Measurements from ENCODE around the gene FIP1L1. TPM values are rescaled to one million over a fixed set of nuclear protein-coding genes. Genes with fewer than 3 reads are reported as not detected.

FIP1L1 gene
- total RNA-seq, 1 experiment from 2014 or later: 41.0 TPM

DNA sequence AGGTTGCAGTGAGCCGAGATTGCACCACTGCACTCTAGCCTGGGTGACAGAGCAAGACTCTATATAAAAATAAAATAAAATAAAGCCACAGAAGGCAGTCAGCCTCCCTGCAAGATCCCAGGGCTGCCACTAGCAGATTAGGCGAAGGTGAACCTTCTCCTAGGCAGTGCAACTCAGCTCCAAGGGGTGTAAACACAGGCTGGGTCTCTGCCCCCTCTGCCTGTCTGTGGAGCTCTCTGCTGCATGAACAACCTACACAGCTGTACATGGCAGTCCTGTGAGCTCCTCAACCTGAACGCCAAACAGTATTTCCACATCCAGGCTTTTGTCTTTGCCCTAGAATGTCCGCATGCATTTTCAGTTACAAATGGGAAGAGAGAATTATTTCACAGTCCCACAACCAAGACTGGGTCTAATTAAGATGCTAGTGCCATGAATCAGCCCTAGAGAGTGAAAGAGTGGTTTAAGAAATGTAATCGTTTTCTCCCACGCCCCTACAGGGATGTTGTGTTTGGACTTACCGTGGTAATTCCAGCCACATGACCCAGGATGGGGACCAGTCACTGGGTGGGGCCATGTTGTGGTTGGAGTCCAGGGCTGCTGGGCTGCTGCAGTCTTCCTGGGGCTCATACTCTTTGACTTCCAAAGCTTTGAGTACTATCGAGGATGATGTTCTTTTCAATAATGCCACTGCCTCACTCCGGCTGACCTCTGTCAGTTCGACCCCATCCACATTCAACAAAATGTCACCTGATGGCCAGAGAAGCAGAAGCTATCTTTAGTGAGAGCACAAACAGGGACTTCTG lies 99.0 kb downstream of the FIP1L1 start:
- no peak overlapping the region for H3K4me3 ChIP-seq (ENCODE audit: insufficient read depth, low read depth, low read length)
- no peak for DNase-seq
- H3K27me3 ChIP-seq (ENCODE audit: control insufficient read depth, insufficient read depth, low read length): no peaks in the 10 kb centered on the region
- no peaks in the 10 kb centered on the region for H3K36me3 ChIP-seq (replicated peaks; ENCODE audit: control insufficient read depth, insufficient read depth, low read length)

DNA sequence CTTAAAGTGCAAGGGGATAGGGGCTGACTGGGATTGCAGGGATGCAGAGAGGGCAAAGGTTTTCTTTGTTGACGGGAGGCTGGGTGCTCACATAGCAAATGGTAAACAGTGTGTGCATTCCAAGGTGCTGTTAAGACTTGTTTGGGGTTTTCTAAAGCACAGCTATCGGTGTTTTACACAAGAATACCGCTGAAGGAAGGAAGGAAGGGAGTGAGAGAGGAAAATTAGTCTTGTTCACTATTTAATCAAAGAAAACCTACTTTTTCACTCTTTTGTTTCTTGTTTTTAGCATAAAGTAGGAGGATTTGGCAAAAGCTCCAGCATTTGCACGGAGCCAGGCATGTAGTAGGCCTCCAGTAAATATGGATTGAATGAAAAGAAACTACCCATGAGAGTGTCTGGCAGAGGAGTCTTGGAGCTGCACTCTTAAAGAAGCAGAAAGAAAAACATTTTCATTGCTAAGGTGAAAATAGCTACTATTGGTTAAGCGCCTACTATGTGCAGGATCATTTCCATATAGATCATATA lies 99.7 kb downstream of the FIP1L1 start:
- no peaks in the 10 kb centered on the region for H3K27me3 ChIP-seq (ENCODE audit: control insufficient read depth, insufficient read depth, low read length)
- H3K36me3 ChIP-seq (replicated peaks; ENCODE audit: control insufficient read depth, insufficient read depth, low read length): no peaks in the 10 kb centered on the region
- peak; percentile 35 for DNase-seq
- H3K4me3 ChIP-seq (ENCODE audit: insufficient read depth, low read depth, low read length): no peak overlapping the region

DNA sequence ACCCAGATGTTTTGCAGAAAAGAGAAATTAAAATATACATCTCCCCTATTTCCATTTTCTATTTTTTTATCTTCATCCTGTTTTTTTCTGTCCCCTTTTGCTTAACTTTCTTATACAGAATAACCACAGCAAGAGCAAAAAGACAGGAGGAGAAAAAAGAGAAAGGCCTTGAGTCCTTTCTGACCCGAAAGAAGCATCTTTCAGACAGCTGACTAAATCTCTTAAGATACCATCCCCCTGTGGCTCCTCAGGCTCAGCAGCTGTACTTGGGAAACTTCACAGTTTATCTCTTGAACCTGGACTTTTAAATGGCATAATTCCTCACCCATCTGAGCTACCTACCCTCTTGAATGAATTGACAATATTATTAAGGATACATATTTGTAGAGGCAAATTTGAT lies 100.2 kb downstream of the FIP1L1 start:
- Histone ChIP-seq H3K27me3 (ENCODE audit: control insufficient read depth, insufficient read depth, low read length) (no peaks in the 10 kb centered on the region), H3K4me3 (ENCODE audit: insufficient read depth, low read depth, low read length) (no peak overlapping the region), H3K36me3 (replicated peaks; ENCODE audit: control insufficient read depth, insufficient read depth, low read length) (no peaks in the 10 kb centered on the region)
- DNase-seq: no peak

DNA sequence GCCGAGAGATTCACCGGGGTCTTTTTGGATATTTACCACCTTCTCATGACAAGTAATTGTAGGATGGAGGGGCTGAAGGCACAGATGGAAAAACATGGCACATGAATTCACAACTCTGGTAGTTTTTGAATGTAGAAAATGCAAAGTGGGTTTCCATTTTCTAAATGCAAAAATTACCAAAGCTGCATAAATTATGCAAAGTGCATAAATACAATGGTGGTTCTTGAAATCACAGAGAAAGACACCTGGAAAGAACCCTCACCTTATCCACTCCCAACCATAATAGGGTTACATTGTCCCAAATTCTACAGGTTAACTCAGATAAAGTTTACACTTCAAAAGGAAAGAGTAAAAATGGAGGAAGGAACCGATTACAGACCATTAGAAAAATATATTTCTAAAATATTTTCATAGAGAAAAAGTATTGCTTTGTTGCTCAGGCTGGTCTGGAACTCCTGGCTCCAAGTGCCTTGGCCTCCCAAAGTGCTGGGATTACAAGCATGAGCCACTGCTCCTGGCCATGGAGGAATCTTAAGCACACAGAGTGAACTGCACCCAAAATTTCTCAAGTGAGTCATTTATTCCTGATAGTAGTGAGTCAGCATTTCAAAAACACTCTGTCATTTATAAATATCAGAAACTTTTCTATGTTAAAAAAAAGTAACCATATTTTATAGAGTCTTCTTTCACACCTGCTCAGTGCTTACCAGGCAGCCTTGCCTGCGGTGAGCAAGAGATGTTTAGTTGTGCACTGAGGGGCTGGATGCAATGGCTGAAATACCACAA lies 101.4 kb downstream of the FIP1L1 start:
- no peaks in the 10 kb centered on the region for H3K36me3 ChIP-seq (replicated peaks; ENCODE audit: control insufficient read depth, insufficient read depth, low read length)
- no peak for DNase-seq
- no peak overlapping the region for H3K4me3 ChIP-seq (ENCODE audit: insufficient read depth, low read depth, low read length)
- H3K27me3 ChIP-seq (ENCODE audit: control insufficient read depth, insufficient read depth, low read length): no peaks in the 10 kb centered on the region

DNA sequence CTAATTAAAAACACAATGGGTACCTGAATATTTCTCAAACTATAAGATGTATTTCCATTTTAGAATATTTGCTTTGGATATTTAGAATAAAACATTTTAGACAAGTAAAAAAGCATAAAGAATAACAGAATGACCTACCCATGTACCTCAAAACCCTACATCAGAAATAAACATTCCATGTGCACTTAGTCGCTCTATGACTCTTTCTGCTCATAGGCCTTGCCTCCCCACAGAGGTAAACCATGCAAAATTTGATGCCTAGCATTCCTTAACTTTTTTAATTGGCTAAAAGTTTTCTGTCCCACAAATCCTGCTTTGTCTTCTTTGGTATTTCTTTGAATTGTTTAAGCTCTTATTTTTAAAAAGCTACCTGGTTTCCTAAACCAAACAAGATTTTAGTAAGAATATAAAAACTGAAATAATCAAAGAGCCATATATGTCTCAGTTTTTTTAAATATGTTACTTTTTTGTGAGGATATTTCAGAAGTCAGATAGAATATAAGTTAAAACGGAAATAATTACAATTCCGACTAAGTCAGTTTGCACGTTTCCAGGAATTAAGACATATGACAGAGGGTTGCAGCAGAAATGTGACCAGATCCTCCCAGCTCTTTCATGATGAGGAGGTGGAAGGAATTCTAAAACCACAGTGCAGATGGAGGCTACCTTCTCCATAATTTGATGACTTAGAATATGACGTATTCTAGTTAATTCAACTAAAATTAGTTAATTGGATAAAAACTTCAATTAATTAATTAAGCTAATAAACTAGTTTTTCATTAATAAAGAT lies 102.5 kb downstream of the FIP1L1 start:
- no peaks in the 10 kb centered on the region for H3K36me3 ChIP-seq (replicated peaks; ENCODE audit: control insufficient read depth, insufficient read depth, low read length)
- H3K27me3 ChIP-seq (ENCODE audit: control insufficient read depth, insufficient read depth, low read length): no peaks in the 10 kb centered on the region
- H3K4me3 ChIP-seq (ENCODE audit: insufficient read depth, low read depth, low read length): no peak overlapping the region
- DNase-seq: no peak

DNA sequence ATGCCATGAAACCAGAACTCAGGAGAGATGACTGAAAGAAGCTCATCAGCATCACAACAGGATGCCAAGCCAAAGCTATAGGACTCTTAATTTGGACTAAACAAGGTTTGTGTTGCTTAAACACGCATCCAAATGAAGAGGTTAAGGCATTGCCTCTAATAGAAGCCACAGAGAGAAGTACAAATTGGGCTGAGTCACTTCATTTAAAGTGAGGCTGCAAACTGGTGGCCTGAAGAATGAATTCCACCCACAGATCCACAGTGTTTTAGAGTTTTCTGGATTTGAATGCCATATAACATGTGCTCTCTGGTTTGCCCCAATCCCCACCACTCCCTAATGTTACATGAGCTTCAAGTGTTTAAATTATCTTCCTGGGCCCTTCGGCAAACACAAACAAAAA lies 103.5 kb downstream of the FIP1L1 start:
- H3K4me3 ChIP-seq (ENCODE audit: insufficient read depth, low read depth, low read length): no peak overlapping the region
- DNase-seq: no peak
- H3K36me3 ChIP-seq (replicated peaks; ENCODE audit: control insufficient read depth, insufficient read depth, low read length): no peaks in the 10 kb centered on the region

DNA sequence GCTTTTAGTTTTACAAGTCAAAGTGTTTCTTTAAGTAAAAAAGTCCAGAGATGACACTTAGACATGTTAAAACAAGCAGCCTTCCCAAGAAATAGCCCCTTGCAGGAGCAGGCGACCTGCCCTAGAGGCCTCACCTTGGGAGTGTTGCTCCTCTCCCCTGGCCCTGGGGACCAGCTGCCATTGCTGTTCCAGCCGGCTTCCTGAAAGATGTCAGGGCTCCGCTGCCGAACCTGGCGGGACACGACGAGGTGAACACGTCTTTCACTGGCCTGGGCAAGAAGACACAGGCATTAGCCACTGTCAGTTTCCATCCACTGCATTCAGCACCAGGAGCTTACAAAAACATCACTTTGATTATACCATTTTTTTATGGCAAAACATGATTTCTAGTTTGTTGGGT lies 104.1 kb downstream of the FIP1L1 start:
- H3K36me3 ChIP-seq (replicated peaks; ENCODE audit: control insufficient read depth, insufficient read depth, low read length): no peaks in the 10 kb centered on the region
- no peak overlapping the region for H3K4me3 ChIP-seq (ENCODE audit: insufficient read depth, low read depth, low read length)
- no peaks in the 10 kb centered on the region for H3K27me3 ChIP-seq (ENCODE audit: control insufficient read depth, insufficient read depth, low read length)
- no peak for DNase-seq

More for the DNA sequence above, 103.5 kb downstream of the FIP1L1 start:
- H3K27me3 ChIP-seq (ENCODE audit: control insufficient read depth, insufficient read depth, low read length): no peaks in the 10 kb centered on the region

DNA sequence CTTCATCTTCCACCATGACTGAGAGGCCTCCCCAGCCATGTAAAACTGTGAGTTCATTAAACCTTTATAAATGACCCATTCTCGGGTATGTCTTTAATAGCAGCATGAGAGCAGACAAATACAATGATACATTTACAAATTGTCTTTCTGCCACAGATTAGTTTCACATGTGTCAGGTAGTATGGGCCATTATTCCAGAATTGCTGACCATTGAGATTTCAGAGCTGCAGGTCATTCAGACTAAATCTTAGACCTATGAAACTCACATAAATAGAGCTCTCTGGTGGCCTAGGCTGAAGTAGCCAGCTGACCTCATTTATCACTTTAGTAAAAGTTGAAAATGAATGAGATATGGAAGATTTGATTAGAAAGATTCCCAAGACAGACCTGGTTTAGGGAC lies 105.8 kb downstream of the FIP1L1 start:
- DNase-seq: no peak
- H3K36me3 ChIP-seq (replicated peaks; ENCODE audit: control insufficient read depth, insufficient read depth, low read length): no peaks in the 10 kb centered on the region
- H3K4me3 ChIP-seq (ENCODE audit: insufficient read depth, low read depth, low read length): no peak overlapping the region
- H3K27me3 ChIP-seq (ENCODE audit: control insufficient read depth, insufficient read depth, low read length): no peaks in the 10 kb centered on the region

DNA sequence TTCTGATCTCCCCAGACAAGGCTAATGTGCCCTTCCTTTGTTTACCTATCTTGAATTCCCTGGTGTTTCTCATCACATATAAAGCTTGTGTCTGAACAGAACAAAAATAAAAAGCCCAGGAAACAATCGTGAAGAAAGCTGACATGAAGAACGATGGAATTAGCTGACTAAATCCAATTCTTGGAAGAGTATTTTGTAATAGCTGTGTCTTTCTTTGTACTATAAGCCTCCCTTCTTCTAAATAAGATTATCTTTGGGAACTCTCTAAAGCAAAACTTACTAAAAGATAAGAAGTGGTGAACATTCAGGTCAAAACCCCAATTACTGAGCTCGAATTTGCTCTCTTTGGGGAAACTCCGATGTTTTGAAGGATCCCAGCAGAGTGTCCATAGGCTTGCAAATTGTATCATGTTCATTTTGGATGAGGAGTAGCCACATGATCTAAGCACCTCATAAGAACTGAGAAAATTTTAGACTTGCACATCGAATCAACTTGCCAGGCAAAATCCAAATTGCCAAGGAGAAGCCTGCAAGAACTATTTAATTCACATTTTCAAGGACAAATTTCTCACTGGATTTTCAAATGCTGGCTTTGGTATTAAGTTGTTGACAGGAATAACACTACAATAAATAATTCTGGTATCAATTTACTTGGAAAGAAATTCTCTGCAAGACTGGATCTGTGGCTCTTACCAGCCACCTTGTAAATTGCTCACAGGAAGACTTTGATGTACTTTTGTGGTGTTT lies 107.6 kb downstream of the FIP1L1 start:
- DNase-seq: no peak
- Histone ChIP-seq H3K4me3 (ENCODE audit: insufficient read depth, low read depth, low read length) (no peak overlapping the region), H3K27me3 (ENCODE audit: control insufficient read depth, insufficient read depth, low read length) (no peaks in the 10 kb centered on the region)

DNA sequence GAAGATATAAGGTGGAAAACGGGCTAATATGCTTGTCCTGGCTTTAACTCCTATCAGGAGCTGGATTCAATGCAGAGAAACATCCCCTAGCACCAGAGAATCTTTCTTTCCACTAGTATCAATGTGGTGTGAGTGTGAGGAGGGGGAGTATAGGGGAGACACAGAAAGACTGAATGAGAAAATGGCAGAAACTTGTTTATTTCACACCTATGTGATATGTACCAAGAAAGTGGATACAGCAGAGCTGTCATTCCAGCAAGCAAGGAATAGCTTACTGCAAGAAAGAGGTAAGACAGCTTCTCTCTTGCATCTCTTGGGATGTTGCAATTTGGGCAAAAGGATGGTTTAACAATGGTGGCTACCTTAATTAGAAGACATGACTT lies 108.2 kb downstream of the FIP1L1 start:
- H3K4me3 ChIP-seq (ENCODE audit: insufficient read depth, low read depth, low read length): no peak overlapping the region
- H3K27me3 ChIP-seq (ENCODE audit: control insufficient read depth, insufficient read depth, low read length): no peaks in the 10 kb centered on the region
- H3K36me3 ChIP-seq (replicated peaks; ENCODE audit: control insufficient read depth, insufficient read depth, low read length): no peaks in the 10 kb centered on the region
- DNase-seq: no peak

More for the DNA sequence above, 107.6 kb downstream of the FIP1L1 start:
- H3K36me3 ChIP-seq (replicated peaks; ENCODE audit: control insufficient read depth, insufficient read depth, low read length): no peaks in the 10 kb centered on the region

DNA sequence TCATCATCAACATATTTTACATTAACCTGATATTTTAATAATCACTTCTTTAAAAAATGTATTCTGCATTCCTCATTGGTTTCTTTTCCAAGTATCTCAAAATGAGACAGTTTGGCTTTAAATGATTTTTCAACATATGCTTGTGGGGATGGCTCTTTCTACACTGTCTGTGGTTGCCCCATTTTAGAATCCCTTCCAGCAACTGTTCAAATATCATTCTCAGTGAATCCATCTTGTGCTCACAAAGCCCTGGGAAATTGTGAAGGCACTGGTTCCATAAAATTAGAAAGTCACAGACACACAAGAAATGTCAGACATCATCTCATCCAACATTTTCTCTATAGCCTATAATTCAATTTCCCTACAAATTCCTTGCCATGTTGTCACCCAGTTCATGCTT lies 110.3 kb downstream of the FIP1L1 start:
- no peaks in the 10 kb centered on the region for H3K36me3 ChIP-seq (replicated peaks; ENCODE audit: control insufficient read depth, insufficient read depth, low read length)
- H3K27me3 ChIP-seq (ENCODE audit: control insufficient read depth, insufficient read depth, low read length): no peaks in the 10 kb centered on the region
- H3K4me3 ChIP-seq (ENCODE audit: insufficient read depth, low read depth, low read length): no peak overlapping the region
- DNase-seq: no peak

DNA sequence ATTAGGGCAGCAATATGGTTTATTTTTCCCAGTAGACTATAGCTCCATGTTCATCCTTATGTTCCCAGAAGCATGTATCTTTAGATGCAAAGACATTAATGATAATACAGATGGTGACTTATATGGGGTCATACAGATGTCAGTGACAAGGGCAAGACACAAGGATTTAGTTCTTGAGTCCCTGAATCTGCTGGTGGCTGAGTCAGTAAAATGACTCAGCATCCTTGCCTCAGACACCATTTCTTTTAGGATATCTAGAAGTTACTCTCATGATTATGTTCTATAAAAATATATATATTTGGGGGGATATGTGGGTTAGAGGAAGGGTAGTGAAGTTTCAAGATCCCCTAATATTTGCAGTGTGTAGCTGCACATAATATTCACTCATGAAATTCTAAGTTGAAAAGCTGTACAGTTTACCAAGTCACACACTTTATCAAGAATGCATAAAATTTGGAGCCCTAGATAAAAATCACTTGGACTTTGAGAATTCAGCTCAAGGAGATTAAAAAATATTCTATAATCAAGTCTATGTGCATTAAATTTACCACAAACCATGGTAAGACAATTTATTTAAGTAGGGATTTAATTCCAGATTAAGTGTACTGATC lies 111.9 kb downstream of the FIP1L1 start:
- no peak overlapping the region for H3K4me3 ChIP-seq (ENCODE audit: insufficient read depth, low read depth, low read length)
- no peak for DNase-seq

DNA sequence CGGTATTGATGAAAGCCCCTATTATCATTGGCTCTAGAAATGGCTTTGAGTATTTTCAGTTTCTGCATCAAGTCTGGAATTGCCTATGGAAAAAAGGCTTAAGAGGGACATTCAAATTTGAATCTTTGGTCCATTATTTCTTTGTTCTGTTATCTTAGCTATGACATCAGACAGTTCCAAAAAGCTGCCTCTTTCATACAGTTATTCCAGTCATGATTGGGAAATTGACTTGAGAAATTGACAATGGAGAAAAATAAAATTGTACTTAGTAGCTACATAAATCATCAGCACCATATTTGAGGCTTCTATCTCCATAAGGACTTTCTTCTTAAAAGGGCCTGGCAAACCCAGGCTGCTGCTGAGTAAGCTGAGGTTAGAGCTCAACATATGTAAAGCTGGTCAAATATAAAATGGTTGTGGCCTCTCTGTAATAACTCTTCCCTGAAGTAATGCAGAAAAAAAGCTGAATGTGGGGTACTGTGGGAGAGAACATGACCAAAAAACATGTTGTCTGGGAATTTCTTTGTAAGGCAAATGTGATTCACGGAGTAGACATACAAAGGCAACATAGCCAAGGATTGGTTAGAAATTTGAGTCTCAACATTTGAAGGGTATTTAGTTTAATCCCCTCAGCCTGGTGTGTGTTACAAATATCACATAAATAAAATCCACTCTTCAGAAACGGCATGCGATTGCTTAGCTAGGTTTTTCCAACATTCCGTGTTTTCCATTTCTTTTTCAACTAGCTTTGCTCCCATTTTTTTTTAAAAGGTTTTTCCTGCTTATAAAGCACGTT lies 112.9 kb downstream of the FIP1L1 start:
- Histone ChIP-seq H3K27me3 (ENCODE audit: control insufficient read depth, insufficient read depth, low read length) (no peaks in the 10 kb centered on the region), H3K4me3 (ENCODE audit: insufficient read depth, low read depth, low read length) (no peak overlapping the region)

More for the DNA sequence above, 111.9 kb downstream of the FIP1L1 start:
- Histone ChIP-seq H3K36me3 (replicated peaks; ENCODE audit: control insufficient read depth, insufficient read depth, low read length) (no peaks in the 10 kb centered on the region), H3K27me3 (ENCODE audit: control insufficient read depth, insufficient read depth, low read length) (no peaks in the 10 kb centered on the region)

More for the DNA sequence above, 112.9 kb downstream of the FIP1L1 start:
- DNase-seq: no peak
- H3K36me3 ChIP-seq (replicated peaks; ENCODE audit: control insufficient read depth, insufficient read depth, low read length): no peaks in the 10 kb centered on the region

All from H7 (cell line).